ENCODE data around the gene UBE2QL1. TPM values are rescaled to one million over a fixed set of nuclear protein-coding genes. Genes with fewer than 3 reads are reported as not detected.
A peak's percentile ranks its signal among the peaks of the same experiment; 100 is the strongest.

The UBE2QL1 gene
- total RNA-seq, 1 experiment from 2014 or later, result 0.11 TPM

DNA sequence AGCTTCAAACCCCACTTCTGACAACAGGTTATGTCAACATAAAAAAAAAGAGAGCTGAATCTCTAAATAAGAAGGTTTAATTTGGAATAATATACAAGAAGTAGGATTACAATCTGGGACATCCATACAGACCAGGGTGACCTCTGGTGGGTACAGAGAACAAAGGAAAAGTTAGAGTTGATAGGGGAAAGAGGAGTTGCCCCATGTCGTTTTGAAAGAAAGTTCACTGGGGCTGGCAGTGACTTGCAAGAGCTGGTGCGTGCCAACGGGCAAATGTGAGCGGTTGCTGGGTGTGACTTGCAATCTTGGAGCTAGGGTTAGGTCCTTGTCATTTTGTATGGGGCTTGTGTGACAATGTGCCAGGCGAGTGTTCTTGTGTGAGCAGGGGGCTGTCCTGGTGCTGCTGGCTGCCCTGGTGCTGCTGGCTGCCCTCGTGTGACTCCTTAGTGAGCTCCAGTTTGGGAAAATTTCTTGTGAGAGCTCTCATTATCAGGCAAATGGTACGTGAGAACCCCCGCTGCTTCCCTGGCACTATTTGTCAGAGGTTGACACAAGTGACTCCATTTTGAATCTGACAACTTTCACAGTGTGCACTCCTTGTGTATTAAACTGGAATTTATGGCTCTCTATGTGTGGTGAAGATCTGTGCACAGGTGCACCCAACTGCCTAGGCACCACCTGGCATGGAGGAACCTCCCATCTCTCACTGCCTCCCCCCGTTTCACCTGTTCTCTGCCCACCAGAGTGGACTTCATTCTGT lies 69.8 kb downstream of the UBE2QL1 start:
- Histone ChIP-seq H3K18ac (ENCODE audit: insufficient read length, low read depth, low read length) (no peak overlapping the region), H3K79me1 (ENCODE audit: insufficient read depth, low read depth, low read length, poor library complexity, severe bottlenecking) (no peaks in the 10 kb centered on the region), H3K4ac (ENCODE audit: low read depth, low read length) (no peak overlapping the region), H3K23ac (ENCODE audit: insufficient read length, low read depth, low read length) (no peak overlapping the region), H2AFZ (ENCODE audit: low read length) (no peak overlapping the region), H3K79me2 (ENCODE audit: insufficient read depth, low read length) (no peaks in the 10 kb centered on the region), H3K9me3 (ENCODE audit: control insufficient read depth, low read depth, low read length) (no peaks in the 10 kb centered on the region), H3K9ac (ENCODE audit: extremely low read depth, insufficient read length, low read length) (no peak overlapping the region), H2AK5ac (ENCODE audit: insufficient read length, low read length) (no peak overlapping the region), H2BK120ac (ENCODE audit: low read depth, low read length, poor library complexity, severe bottlenecking) (no peak overlapping the region), H3K4me1 (ENCODE audit: insufficient read depth, low read length) (no peaks in the 10 kb centered on the region), H4K8ac (replicated peaks; ENCODE audit: insufficient read length, low read depth, low read length) (no peak overlapping the region), H3K4me2 (ENCODE audit: insufficient read depth, insufficient read length, low read length) (no peak overlapping the region), H2BK15ac (ENCODE audit: low read depth, low read length) (no peak overlapping the region), H4K5ac (ENCODE audit: insufficient read length, low read depth, low read length) (no peak overlapping the region), H3K27me3 (ENCODE audit: insufficient read depth, low read length) (no peaks in the 10 kb centered on the region), H2BK5ac (ENCODE audit: insufficient read length, low read length) (no peak overlapping the region), H3K56ac (ENCODE audit: insufficient read length, low read depth, low read length) (no peak overlapping the region), H2BK12ac (ENCODE audit: insufficient read length, low read depth, low read length) (no peak overlapping the region), H4K91ac (ENCODE audit: insufficient read length, low read depth, low read length) (no peak overlapping the region), H2BK20ac (ENCODE audit: low read depth, low read length, poor library complexity, severe bottlenecking) (no peak overlapping the region), H3K14ac (ENCODE audit: insufficient read depth, low read length) (no peak overlapping the region), H3K27ac (ENCODE audit: insufficient read length, low read depth, low read length) (no peak overlapping the region), H3T11ph (ENCODE audit: low read length) (no peak overlapping the region), H3K23me2 (ENCODE audit: insufficient read length, low read depth, low read length, poor library complexity, severe bottlenecking) (no peaks in the 10 kb centered on the region), H4K20me1 (ENCODE audit: control insufficient read depth, insufficient read depth, insufficient read length) (no peaks in the 10 kb centered on the region)
- Mint-ChIP-seq H3K9me3 (peaks cover 0 to 3% of the 10 kb centered on the region in 2 experiments; a peak in 1 of 5 replicates), H3K4me3 (no peak overlapping the region), H3K36me3 (ENCODE audit: insufficient read depth in 1 of 3, low read depth in 3 of 3) (no peaks in the 10 kb centered on the region; a peak in 1 of 7 replicates), H3K27ac (peak overlapping the region in 1 of 3 experiments; percentile 91; a peak in 2 of 7 replicates), H3K27me3 (ENCODE audit: low read depth) (peaks cover 14% of the 10 kb centered on the region), H3K4me1 (peaks cover 0 to 3% of the 10 kb centered on the region in 2 experiments; a peak in 2 of 4 replicates)
- no peak for DNase-seq
- TF ChIP-seq, protein P1, sequence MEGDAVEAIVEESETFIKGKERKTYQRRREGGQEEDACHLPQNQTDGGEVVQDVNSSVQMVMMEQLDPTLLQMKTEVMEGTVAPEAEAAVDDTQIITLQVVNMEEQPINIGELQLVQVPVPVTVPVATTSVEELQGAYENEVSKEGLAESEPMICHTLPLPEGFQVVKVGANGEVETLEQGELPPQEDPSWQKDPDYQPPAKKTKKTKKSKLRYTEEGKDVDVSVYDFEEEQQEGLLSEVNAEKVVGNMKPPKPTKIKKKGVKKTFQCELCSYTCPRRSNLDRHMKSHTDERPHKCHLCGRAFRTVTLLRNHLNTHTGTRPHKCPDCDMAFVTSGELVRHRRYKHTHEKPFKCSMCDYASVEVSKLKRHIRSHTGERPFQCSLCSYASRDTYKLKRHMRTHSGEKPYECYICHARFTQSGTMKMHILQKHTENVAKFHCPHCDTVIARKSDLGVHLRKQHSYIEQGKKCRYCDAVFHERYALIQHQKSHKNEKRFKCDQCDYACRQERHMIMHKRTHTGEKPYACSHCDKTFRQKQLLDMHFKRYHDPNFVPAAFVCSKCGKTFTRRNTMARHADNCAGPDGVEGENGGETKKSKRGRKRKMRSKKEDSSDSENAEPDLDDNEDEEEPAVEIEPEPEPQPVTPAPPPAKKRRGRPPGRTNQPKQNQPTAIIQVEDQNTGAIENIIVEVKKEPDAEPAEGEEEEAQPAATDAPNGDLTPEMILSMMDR (conservative IDR thresholded peaks at IDR 0.05), result no peak
- no CpG with 5 or more reads among the region's 9 CpGs for WGBS (ENCODE audit: extremely low coverage, insufficient read length, low lambda C conversion rate)
